DMS 273 (cell line): ENCODE measurements around the gene IRF1.

Experiments
- DNase-seq: peaks from one replicate; lab custom pipeline; 2025; ENCODE audit not compliant: unreplicated experiment; lab: John Stamatoyannopoulos, UW

IRF1 gene

GRCh38 chr5:132475497-132475882 is 15.1 kb downstream of the IRF1 start:
- no peak for DNase-seq

- DNase-seq, result no peak
Observed at GRCh38 chr5:132474881-132475496, 15.6 kb downstream of the IRF1 start.

GRCh38 chr5:132474131-132474723 is 16.3 kb downstream of the IRF1 start:
- no peak for DNase-seq

- DNase-seq, result no peak
Observed at GRCh38 chr5:132473668-132474067, 16.9 kb downstream of the IRF1 start.

- DNase-seq, result no peak
Observed at GRCh38 chr5:132473019-132473531, 17.5 kb downstream of the IRF1 start.

GRCh38 chr5:132472431-132472830 is 18.1 kb downstream of the IRF1 start:
- no peak for DNase-seq

- no peak for DNase-seq
Observed at GRCh38 chr5:132471944-132472343, 18.6 kb downstream of the IRF1 start.

GRCh38 chr5:132471151-132471907 is 19.2 kb downstream of the IRF1 start:
- peak; percentile 29 for DNase-seq

GRCh38 chr5:132470596-132470995 is 20.0 kb downstream of the IRF1 start:
- no peak for DNase-seq

- DNase-seq, result peak; percentile 71
Observed at GRCh38 chr5:132470010-132470392, 20.6 kb downstream of the IRF1 start.

GRCh38 chr5:132469380-132470009 is 21.1 kb downstream of the IRF1 start:
- peak; percentile 42 for DNase-seq

- DNase-seq, result no peak
Observed at GRCh38 chr5:132468656-132469379, 21.8 kb downstream of the IRF1 start.

- DNase-seq, result no peak
Observed at GRCh38 chr5:132467287-132467984, 23.1 kb downstream of the IRF1 start.

- DNase-seq, result peak; percentile 85
Observed at GRCh38 chr5:132466433-132467286, 23.9 kb downstream of the IRF1 start.

GRCh38 chr5:132465059-132465707 is 25.4 kb downstream of the IRF1 start:
- peak; percentile 73 for DNase-seq

- peak; percentile 89 for DNase-seq
Observed at GRCh38 chr5:132464156-132464939, 26.2 kb downstream of the IRF1 start.

GRCh38 chr5:132463811-132464155 is 26.8 kb downstream of the IRF1 start:
- peak; percentile 51 for DNase-seq
